Spleen (tissue), 11 donors: ENCODE results near the gene RNF150. TPM values are rescaled to one million over a fixed set of nuclear protein-coding genes. Genes with fewer than 3 reads are reported as not detected.

Experiments
- DNase-seq: peaks from one replicate; pipeline ENCODE4 v3.0.0-alpha.2; 2020
- H3K27ac ChIP-seq, 8 donors: fragments of 200-600 bp; sonication (generic) in 7 of 8; 1 replicate in 4 of 8; 2 replicates in 4 of 8; pipeline versions ENCODE4 v1.5.0 to v1.8.0; 2016 to 2021; ENCODE audit warnings: inconsistent platforms in 4 of 8, mild to moderate bottlenecking in 4 of 8, moderate library complexity in 1 of 8
- H3K27me3 ChIP-seq, 7 donors: fragments of 200-600 bp; sonication (generic) in 6 of 7; replicated peaks in 1 of 7; 1 replicate in 4 of 7; 2 replicates in 3 of 7; pipeline versions ENCODE4 v1.5.0 to v1.8.0; 2016 to 2021; ENCODE audit warnings: inconsistent platforms in 3 of 7, mild to moderate bottlenecking in 1 of 7
- H3K36me3 ChIP-seq, 6 donors: fragments of 200-600 bp; sonication (generic) in 5 of 6; 1 replicate in 4 of 6; 2 replicates in 2 of 6; pipeline versions ENCODE4 v1.5.0 to v1.8.0; 2016 to 2021; ENCODE audit warnings: inconsistent platforms in 2 of 6
- H3K4me1 ChIP-seq, 6 donors: fragments of 200-600 bp; sonication (generic) in 5 of 6; 1 replicate in 3 of 6; 2 replicates in 3 of 6; pipeline versions ENCODE4 v1.5.0 to v1.8.0; 2016 to 2021; ENCODE audit warnings: inconsistent platforms in 3 of 6
- H3K4me3 ChIP-seq, 8 donors: fragments of 200-600 bp; sonication (generic) in 7 of 8; 1 replicate in 4 of 8; 2 replicates in 4 of 8; pipeline versions ENCODE4 v1.5.0 to v1.8.0; 2016 to 2021; ENCODE audit warnings: inconsistent platforms in 4 of 8, mild to moderate bottlenecking in 4 of 8, moderate library complexity in 2 of 8
- H3K9me3 ChIP-seq, 8 donors: fragments of 200-600 bp; sonication (generic) in 7 of 8; 1 replicate in 4 of 8; 2 replicates in 4 of 8; pipeline versions ENCODE4 v1.5.0 to v1.8.0; 2016 to 2021; ENCODE audit warnings: inconsistent platforms in 4 of 8
- CTCF ChIP-seq, 11 experiments: fragments of 200-600 bp in 7 of 11; fragments of 450-650 bp in 4 of 11; sonication (generic) in 4 of 11; IDR thresholded peaks in 8 of 11; conservative IDR thresholded peaks in 3 of 11; 1 replicate in 7 of 11; 2 replicates in 4 of 11; pipeline versions ENCODE4 v1.4.0 to v1.8.0; 2016 to 2021; ENCODE audit warnings: antibody characterized with exemption in 11 of 11, inconsistent platforms in 4 of 11, mild to moderate bottlenecking in 1 of 11
- POLR2A ChIP-seq, 3 donors: fragments of 450-650 bp; IDR thresholded peaks; one replicate each; pipeline ENCODE4 v1.5.1; 2017; ENCODE audit warnings: antibody characterized with exemption in 3 of 3, mild to moderate bottlenecking in 1 of 3
- POLR2AphosphoS5 ChIP-seq, 3 donors: sonication (generic); formaldehyde crosslinking; IDR thresholded peaks; one replicate each; pipeline ENCODE4 v1.5.1; 2017; ENCODE audit warnings: antibody characterized with exemption in 3 of 3
- WGBS, 5 donors: extraction: QIAGEN DNeasy Blood & Tissue Kit in 3 of 5; methylation state at CpG; one replicate each; pipeline versions ENCODE4 v1.1.5 to v1.1.7; 2013 to 2018; 5-methylcytosine and 5-hydroxymethylcytosine counted together
- intact Hi-C: fragments of 100-400 bp; cut with DNase I; formaldehyde crosslinking; loops from one replicate; pipeline ENCODE4 v1.15.0; 2023; ENCODE audit warnings: low total_unique reads
- polyA plus RNA-seq, 3 donors: library from polyadenylated mRNA; stranded (reverse); fragments of 200-250 nt; gene quantifications; one replicate each; pipeline ENCODE4 v1.2.1, GENCODE V29; 2013
- total RNA-seq, 7 donors: library from RNA; depleted of rRNA in 3 of 7; stranded (reverse); fragments of >200 nt in 3 of 7; fragmentation: NEBNext Ultra II Directional in 4 of 7; extraction: Animal tissue kit (Norgen Biotek cat#: 25700) in 4 of 7; gene quantifications; one replicate each; pipeline versions ENCODE4 v1.1.0 to v1.2.1, GENCODE V29; 2016 to 2021
- donor health status: healthy with polysubstance abuse.
- donor health status: DM: no; HTN: no; CAD: no; lungs with moderate emphysema.
- donor health status: DM: no; HTN: no; CAD: no.
- donor health status: Bipolar disorder and iron deficiency.
- donor health status: healthy.
- donor health status: DM: no; HTN: no; CAD: no.
- donor health status: DM: yes; HTN: yes; CAD: no.

Gene RNF150
- total and polyA plus RNA-seq, 10 donors: 1.2 to 42.1 (median 19.2) TPM

- DNase-seq: no peak
- WGBS, 5 donors: 54 to 65% (median 64%) methylated on average over 3 of the region's 3 CpGs
- intact Hi-C loops: no loop called here
Measured at GRCh38 chr4:140924761-140925392, 208.4 kb downstream of the RNF150 start.

GRCh38 chr4:140906993-140907962 is 226.0 kb downstream of the RNF150 start:
- Histone ChIP-seq H3K27me3 (no peaks in the 10 kb centered on the region), H3K4me1 (peaks cover 0 to 11% (median 0%) of the 10 kb centered on the region in 6 donors), H3K9me3 (no peaks in the 10 kb centered on the region), H3K27ac (no peak overlapping the region), H3K4me3 (no peak overlapping the region), H3K36me3 (peaks cover 0 to 7% (median 0%) of the 10 kb centered on the region in 6 donors)
- 67 to 77% (median 75%) methylated on average over 3 of the region's 3 CpGs for WGBS, 5 donors
- intact Hi-C loops: no loop called here
- no peak for DNase-seq
- no peak for TF ChIP-seq CTCF (IDR thresholded peaks at IDR 0.05 in 8 of 11, conservative IDR thresholded peaks at IDR 0.05 in 3 of 11)
- TF ChIP-seq POLR2AphosphoS5 (IDR thresholded peaks at IDR 0.05): no peak
- TF ChIP-seq POLR2A (IDR thresholded peaks at IDR 0.05): no peak

More at GRCh38 chr4:140924761-140925392, 208.4 kb downstream of the RNF150 start:
- Histone ChIP-seq H3K4me3 (no peak overlapping the region), H3K27ac (no peak overlapping the region), H3K4me1 (no peaks in the 10 kb centered on the region), H3K27me3 (no peaks in the 10 kb centered on the region), H3K9me3 (peaks cover 0 to 8% (median 0%) of the 10 kb centered on the region in 8 donors), H3K36me3 (no peaks in the 10 kb centered on the region)
- TF ChIP-seq POLR2AphosphoS5 (IDR thresholded peaks at IDR 0.05) (no peak), CTCF (IDR thresholded peaks at IDR 0.05 in 8 of 11, conservative IDR thresholded peaks at IDR 0.05 in 3 of 11) (no peak), POLR2A (IDR thresholded peaks at IDR 0.05) (no peak)

- no peaks in the 10 kb centered on the region for H3K36me3 ChIP-seq
- H3K9me3 ChIP-seq: no peaks in the 10 kb centered on the region
- no peak for DNase-seq
- 70 to 81% (median 80%) methylated on average over 2 of the region's 2 CpGs for WGBS, 5 donors
- TF ChIP-seq POLR2A (IDR thresholded peaks at IDR 0.05): no peak
- TF ChIP-seq CTCF (IDR thresholded peaks at IDR 0.05 in 8 of 11, conservative IDR thresholded peaks at IDR 0.05 in 3 of 11): no peak
- TF ChIP-seq POLR2AphosphoS5 (IDR thresholded peaks at IDR 0.05): no peak
- H3K27me3 ChIP-seq: no peaks in the 10 kb centered on the region
- H3K27ac ChIP-seq: no peak overlapping the region
- intact Hi-C loops: no loop called here
- H3K4me1 ChIP-seq: peaks cover 0 to 11% (median 0%) of the 10 kb centered on the region in 6 donors
- H3K4me3 ChIP-seq: no peak overlapping the region
Measured at GRCh38 chr4:140904904-140905303, 228.4 kb downstream of the RNF150 start.
